ENCODE results near the gene SRSF6. TPM values are rescaled to one million over a fixed set of nuclear protein-coding genes. Genes with fewer than 3 reads are reported as not detected.
"Not testable (repeated sequence)": the region's sequence is repeated elsewhere in the genome, so short reads cannot be mapped to it uniquely, and the experiment has no call there.

Gene SRSF6
- total RNA-seq (2014; rRNA removed; shearing (Covaris generic)): 23.8 and 33.7 TPM in 2 replicates

GRCh38 chr20:43457640-43458421, at the start of gene SRSF6:
Gene SRSF6 (plus strand): TSS chr20:43457896. CDS start chr20:43458034, 138 bp downstream.
- peak; percentile 93 for DNase-seq
- H3K4me3 ChIP-seq (ENCODE audit: insufficient read depth, low read depth, low read length): peak within 1 kb of the TSS; percentile 90

GRCh38 chr20:43408848-43409576, 48.7 kb upstream of the SRSF6 start:
- Histone ChIP-seq H3K27me3 (ENCODE audit: control insufficient read depth, insufficient read depth, low read length) (no peaks in the 10 kb centered on the region), H3K4me3 (ENCODE audit: insufficient read depth, low read depth, low read length) (no peak overlapping the region), H3K36me3 (replicated peaks; ENCODE audit: control insufficient read depth, insufficient read depth, low read length) (no peaks in the 10 kb centered on the region)
- peak; percentile 64 for DNase-seq

More at GRCh38 chr20:43457640-43458421, at the start of gene SRSF6:
- H3K36me3 ChIP-seq (replicated peaks; ENCODE audit: control insufficient read depth, insufficient read depth, low read length): peaks cover 30% of the 10 kb centered on the region
- no peaks in the 10 kb centered on the region for H3K27me3 ChIP-seq (ENCODE audit: control insufficient read depth, insufficient read depth, low read length)

GRCh38 chr20:43409577-43409913, 48.2 kb upstream of the SRSF6 start:
- Histone ChIP-seq H3K4me3 (ENCODE audit: insufficient read depth, low read depth, low read length) (no peak overlapping the region), H3K27me3 (ENCODE audit: control insufficient read depth, insufficient read depth, low read length) (no peaks in the 10 kb centered on the region), H3K36me3 (replicated peaks; ENCODE audit: control insufficient read depth, insufficient read depth, low read length) (no peaks in the 10 kb centered on the region)
- no peak for DNase-seq

GRCh38 chr20:43415661-43416430, 41.9 kb upstream of the SRSF6 start:
- no peaks in the 10 kb centered on the region for H3K36me3 ChIP-seq (replicated peaks; ENCODE audit: control insufficient read depth, insufficient read depth, low read length)
- H3K4me3 ChIP-seq (ENCODE audit: insufficient read depth, low read depth, low read length): no peak overlapping the region
- DNase-seq: peak; percentile 19
- no peaks in the 10 kb centered on the region for H3K27me3 ChIP-seq (ENCODE audit: control insufficient read depth, insufficient read depth, low read length)

DNA sequence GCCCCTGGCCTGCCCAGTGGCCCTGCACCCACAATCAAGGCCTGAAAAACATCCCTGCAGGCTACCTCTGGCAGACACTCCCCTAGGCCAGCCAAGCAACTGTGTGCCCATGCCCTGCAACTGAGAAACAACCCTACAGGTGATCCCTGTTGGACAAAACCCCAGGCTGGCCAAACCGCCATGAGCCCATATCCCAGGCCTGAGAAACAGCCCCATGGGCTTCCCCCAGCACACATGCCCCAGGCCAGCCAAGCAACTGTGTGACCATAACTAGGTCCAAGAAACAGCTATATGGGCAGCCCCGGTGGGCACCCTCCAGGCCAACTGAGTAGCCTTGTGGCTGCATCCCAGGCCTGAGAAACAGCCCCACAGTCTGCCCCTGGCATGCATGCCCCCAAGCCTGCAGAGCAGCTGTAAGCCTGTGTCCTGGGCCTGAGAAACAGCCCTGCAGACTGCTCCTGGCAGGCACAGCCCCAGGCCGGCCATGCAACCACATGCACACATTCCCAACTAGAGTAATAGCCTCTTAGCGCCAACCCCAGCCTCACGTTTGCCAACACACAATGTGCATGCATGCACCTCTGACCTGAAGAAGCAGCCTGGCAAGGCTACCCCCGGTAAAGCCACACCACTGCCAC, 41.0 kb upstream of the SRSF6 start:
- Histone ChIP-seq H3K36me3 (replicated peaks; ENCODE audit: control insufficient read depth, insufficient read depth, low read length) (no peaks in the 10 kb centered on the region), H3K4me3 (ENCODE audit: insufficient read depth, low read depth, low read length) (no peak overlapping the region), H3K27me3 (ENCODE audit: control insufficient read depth, insufficient read depth, low read length) (no peaks in the 10 kb centered on the region)
- DNase-seq: no peak

DNA sequence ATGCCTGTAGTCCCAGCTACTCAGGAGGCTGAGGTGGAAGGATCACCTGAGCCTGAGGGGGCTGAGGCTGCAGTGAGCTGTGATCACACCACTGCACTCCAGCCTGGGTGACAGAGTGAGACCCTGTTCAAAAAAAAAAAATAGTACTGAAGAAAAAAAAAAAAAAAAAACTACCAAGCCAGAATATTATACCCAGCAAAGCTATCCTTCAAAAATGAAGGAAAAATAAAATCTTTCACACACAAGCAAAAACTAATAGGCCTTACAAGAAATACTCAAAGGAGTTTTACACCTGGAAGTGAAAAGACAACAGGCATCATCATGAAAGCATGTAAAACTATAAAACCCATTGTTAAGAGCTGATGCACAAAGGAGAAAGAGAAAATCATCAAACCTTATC, 37.5 kb upstream of the SRSF6 start:
- DNase-seq: no peak
- H3K27me3 ChIP-seq (ENCODE audit: control insufficient read depth, insufficient read depth, low read length): no peaks in the 10 kb centered on the region
- no peak overlapping the region for H3K4me3 ChIP-seq (ENCODE audit: insufficient read depth, low read depth, low read length)
- H3K36me3 ChIP-seq (replicated peaks; ENCODE audit: control insufficient read depth, insufficient read depth, low read length): no peaks in the 10 kb centered on the region

- not testable (repeated sequence) for H3K36me3 ChIP-seq (replicated peaks; ENCODE audit: control insufficient read depth, insufficient read depth, low read length); H3K4me3 ChIP-seq (ENCODE audit: insufficient read depth, low read depth, low read length); DNase-seq; H3K27me3 ChIP-seq (ENCODE audit: control insufficient read depth, insufficient read depth, low read length)
Measured at GRCh38 chr20:43420913-43421312, 36.8 kb upstream of the SRSF6 start.

GRCh38 chr20:43426172-43426571, 31.5 kb upstream of the SRSF6 start:
- Histone ChIP-seq H3K4me3 (ENCODE audit: insufficient read depth, low read depth, low read length) (no peak overlapping the region), H3K36me3 (replicated peaks; ENCODE audit: control insufficient read depth, insufficient read depth, low read length) (no peaks in the 10 kb centered on the region), H3K27me3 (ENCODE audit: control insufficient read depth, insufficient read depth, low read length) (no peaks in the 10 kb centered on the region; the same call in 1 of the 2 replicates)
- DNase-seq: no peak

GRCh38 chr20:43430265-43431133, 27.2 kb upstream of the SRSF6 start:
- no peak overlapping the region for H3K4me3 ChIP-seq (ENCODE audit: insufficient read depth, low read depth, low read length)
- peak; percentile 64 for DNase-seq

DNA sequence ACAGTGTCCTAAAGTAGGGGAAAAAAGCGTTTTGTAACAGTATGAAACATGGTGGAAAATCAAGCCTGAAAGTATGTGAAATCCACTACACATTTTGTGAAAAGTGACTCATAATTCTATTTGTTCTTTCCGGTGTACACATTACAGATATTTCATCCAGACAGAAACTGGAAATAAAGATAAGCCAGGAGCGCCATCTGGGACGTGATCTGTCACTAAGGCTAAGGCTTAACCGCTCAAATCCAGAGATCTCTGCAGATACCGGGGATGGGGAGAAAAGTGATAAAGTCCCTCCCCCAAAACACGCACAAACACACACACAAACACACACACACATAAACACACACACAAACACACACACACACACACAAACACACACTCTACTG, 26.6 kb upstream of the SRSF6 start:
- no peaks in the 10 kb centered on the region; the same call in 1 of the 2 replicates for H3K27me3 ChIP-seq (ENCODE audit: control insufficient read depth, insufficient read depth, low read length)
- DNase-seq: no peak
- H3K4me3 ChIP-seq (ENCODE audit: insufficient read depth, low read depth, low read length): no peak overlapping the region
- no peaks in the 10 kb centered on the region for H3K36me3 ChIP-seq (replicated peaks; ENCODE audit: control insufficient read depth, insufficient read depth, low read length)

More at GRCh38 chr20:43430265-43431133, 27.2 kb upstream of the SRSF6 start:
- Histone ChIP-seq H3K36me3 (replicated peaks; ENCODE audit: control insufficient read depth, insufficient read depth, low read length) (no peaks in the 10 kb centered on the region), H3K27me3 (ENCODE audit: control insufficient read depth, insufficient read depth, low read length) (no peaks in the 10 kb centered on the region; the same call in 1 of the 2 replicates)

- no peak for DNase-seq
- Histone ChIP-seq H3K4me3 (ENCODE audit: insufficient read depth, low read depth, low read length) (no peak overlapping the region), H3K27me3 (ENCODE audit: control insufficient read depth, insufficient read depth, low read length) (no peaks in the 10 kb centered on the region), H3K36me3 (replicated peaks; ENCODE audit: control insufficient read depth, insufficient read depth, low read length) (no peaks in the 10 kb centered on the region)
Measured at GRCh38 chr20:43432498-43432897, 25.2 kb upstream of the SRSF6 start.

DNA sequence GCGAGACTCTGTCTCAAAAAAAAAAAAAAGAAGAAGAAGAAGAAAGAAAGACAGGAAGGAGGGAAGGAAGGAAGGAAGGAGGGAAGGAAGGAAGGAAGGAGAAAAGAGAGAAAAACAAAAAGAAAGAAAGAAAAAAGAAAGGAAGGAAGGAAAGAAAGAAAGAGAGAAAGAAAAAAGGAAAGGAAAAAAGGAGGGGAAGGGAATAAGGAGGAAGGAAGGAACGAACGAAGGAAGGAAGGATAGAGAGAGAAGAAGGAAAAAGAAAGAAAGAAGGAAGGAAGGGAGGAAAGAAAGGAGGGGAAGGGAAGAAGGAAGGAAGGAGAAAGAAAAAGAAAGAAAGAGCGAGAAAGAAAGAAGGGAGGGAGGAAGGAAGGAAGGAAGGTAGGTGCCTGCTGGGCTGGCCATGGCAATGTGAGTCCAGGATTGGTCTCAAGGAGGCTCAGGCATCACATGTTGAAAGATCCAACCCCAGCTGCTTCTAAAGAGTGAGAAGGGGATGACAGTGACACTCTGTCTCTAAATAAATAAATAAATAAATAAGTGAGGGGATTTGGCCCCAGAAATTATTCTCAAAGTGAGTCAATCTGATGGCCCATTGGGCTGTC, 24.3 kb upstream of the SRSF6 start:
- H3K4me3 ChIP-seq (ENCODE audit: insufficient read depth, low read depth, low read length): no peak overlapping the region
- no peak for DNase-seq

GRCh38 chr20:43434565-43434964, 23.1 kb upstream of the SRSF6 start:
- H3K4me3 ChIP-seq (ENCODE audit: insufficient read depth, low read depth, low read length): no peak overlapping the region
- H3K27me3 ChIP-seq (ENCODE audit: control insufficient read depth, insufficient read depth, low read length): no peaks in the 10 kb centered on the region
- H3K36me3 ChIP-seq (replicated peaks; ENCODE audit: control insufficient read depth, insufficient read depth, low read length): no peaks in the 10 kb centered on the region
- DNase-seq: no peak

More for the DNA sequence above, 24.3 kb upstream of the SRSF6 start:
- Histone ChIP-seq H3K36me3 (replicated peaks; ENCODE audit: control insufficient read depth, insufficient read depth, low read length) (no peaks in the 10 kb centered on the region), H3K27me3 (ENCODE audit: control insufficient read depth, insufficient read depth, low read length) (no peaks in the 10 kb centered on the region)
